HepG2 (cell line): ENCODE measurements around the gene LCAT. TPM values are rescaled to one million over a fixed set of nuclear protein-coding genes. Genes with fewer than 3 reads are reported as not detected.
A peak's percentile ranks its signal among the peaks of the same experiment; 100 is the strongest.

Experiments used
- ATF7 ChIP-seq, 2 experiments: fragments of 450-650 bp in 1 of 2; sonication (generic) in 1 of 2; formaldehyde crosslinking in 1 of 2; IDR thresholded peaks; 2 replicates each; pipeline versions ENCODE4 v1.4.0 to v1.6.1; 2016 to 2020; ENCODE audit warnings: antibody characterized with exemption in 1 of 2, mild to moderate bottlenecking in 1 of 2, missing genetic modification reagents in 1 of 2
- ATM ChIP-seq: fragments of 450-650 bp; IDR thresholded peaks from 2 replicates; pipeline ENCODE4 v1.7.1; 2017; ENCODE audit warnings: mild to moderate bottlenecking, borderline replicate concordance
- CHD4 ChIP-seq: fragments of 200-600 bp; sonication (generic); IDR thresholded peaks from 2 replicates; pipeline ENCODE4 v1.7.0; 2017; ENCODE audit warnings: mild to moderate bottlenecking, low read length, borderline replicate concordance
- HES4 ChIP-seq: sonication (generic); formaldehyde crosslinking; IDR thresholded peaks from 2 replicates; pipeline ENCODE4 v1.9.0; 2021; ENCODE audit warnings: mild to moderate bottlenecking, missing genetic modification reagents, borderline replicate concordance
- HIVEP1 ChIP-seq: sonication (generic); formaldehyde crosslinking; IDR thresholded peaks from 2 replicates; pipeline ENCODE4 v1.4.0; 2020; ENCODE audit warnings: mild to moderate bottlenecking, missing genetic modification reagents
- HNF1A ChIP-seq, 2 experiments: sonication (generic) in 1 of 2; formaldehyde crosslinking in 1 of 2; IDR thresholded peaks; 2 replicates each; pipeline versions ENCODE4 v1.4.0 to v1.6.1; 2016 to 2020; ENCODE audit warnings: borderline replicate concordance in 1 of 2, low read depth in 1 of 2, mild to moderate bottlenecking in 1 of 2, missing genetic modification reagents in 1 of 2
- HNF4G ChIP-seq, 2 experiments: sonication (generic) in 1 of 2; formaldehyde crosslinking in 1 of 2; IDR thresholded peaks; 2 replicates each; pipeline versions ENCODE4 v1.4.0 to v1.6.1; 2011 to 2020; ENCODE audit warnings: borderline replicate concordance in 2 of 2, low read depth in 2 of 2, mild to moderate bottlenecking in 2 of 2, low read length in 1 of 2, missing genetic modification reagents in 1 of 2, moderate library complexity in 1 of 2
- KMT2A ChIP-seq: sonication (generic); formaldehyde crosslinking; IDR thresholded peaks from 2 replicates; pipeline ENCODE4 v1.4.0; 2020; ENCODE audit warnings: missing genetic modification reagents
- MAFG ChIP-seq: sonication (generic); formaldehyde crosslinking; IDR thresholded peaks from 2 replicates; pipeline ENCODE4 v1.5.1; 2020; ENCODE audit warnings: mild to moderate bottlenecking, missing genetic modification reagents
- MBD4 ChIP-seq: IDR thresholded peaks from 2 replicates; pipeline ENCODE4 v1.6.1; 2012; ENCODE audit warnings: low read length, inconsistent platforms, borderline replicate concordance
- MIXL1 ChIP-seq: IDR thresholded peaks from 2 replicates; pipeline ENCODE4 v1.6.1; 2016
- MTF2 ChIP-seq: sonication (generic); formaldehyde crosslinking; IDR thresholded peaks from 2 replicates; pipeline ENCODE4 v1.5.0; 2020; ENCODE audit warnings: missing genetic modification reagents, borderline replicate concordance
- PAWR ChIP-seq: sonication (generic); formaldehyde crosslinking; IDR thresholded peaks from 2 replicates; pipeline ENCODE4 v1.4.0; 2020; ENCODE audit warnings: missing genetic modification reagents, mild to moderate bottlenecking, borderline replicate concordance
- PCBP2 ChIP-seq: fragments of 200-400 bp; formaldehyde crosslinking; optimal IDR thresholded peaks from 2 replicates; pipeline ENCODE3; 2018; ENCODE audit warnings: low read length, low read depth; ENCODE audit not compliant: poor library complexity, severe bottlenecking
- RBM22 ChIP-seq: fragments of 200-400 bp; formaldehyde crosslinking; optimal IDR thresholded peaks from 2 replicates; pipeline ENCODE3; 2017; ENCODE audit warnings: mild to moderate bottlenecking, low read length, moderate library complexity
- SALL1 ChIP-seq: sonication (generic); formaldehyde crosslinking; IDR thresholded peaks from 2 replicates; pipeline ENCODE4 v1.8.0; 2022; ENCODE audit warnings: mild to moderate bottlenecking, missing genetic modification reagents
- TOE1 ChIP-seq: sonication (generic); formaldehyde crosslinking; IDR thresholded peaks from 2 replicates; pipeline ENCODE4 v1.4.0; 2020; ENCODE audit warnings: mild to moderate bottlenecking, missing genetic modification reagents
- ZIK1 ChIP-seq: sonication (generic); formaldehyde crosslinking; IDR thresholded peaks from 2 replicates; pipeline ENCODE4 v1.5.0; 2020; ENCODE audit warnings: mild to moderate bottlenecking, low read depth, missing genetic modification reagents, borderline replicate concordance
- ZNF20 ChIP-seq: sonication (generic); formaldehyde crosslinking; IDR thresholded peaks from 2 replicates; pipeline ENCODE4 v1.4.0; 2020; ENCODE audit warnings: mild to moderate bottlenecking, moderate library complexity, missing genetic modification reagents
- ZNF264 ChIP-seq: sonication (generic); formaldehyde crosslinking; IDR thresholded peaks from 2 replicates; pipeline ENCODE4 v1.4.0; 2020; ENCODE audit warnings: missing genetic modification reagents
- ZNF317 ChIP-seq: sonication (generic); formaldehyde crosslinking; IDR thresholded peaks from 2 replicates; pipeline ENCODE4 v1.5.0; 2020; ENCODE audit warnings: mild to moderate bottlenecking, missing genetic modification reagents
- ZNF614 ChIP-seq: IDR thresholded peaks from 2 replicates; pipeline ENCODE4 v1.6.1; 2018; ENCODE audit warnings: missing biosample characterization, missing genetic modification reagents, inconsistent platforms, borderline replicate concordance
- ZNF776 ChIP-seq: sonication (generic); formaldehyde crosslinking; IDR thresholded peaks from 2 replicates; pipeline ENCODE4 v1.4.0; 2020; ENCODE audit warnings: mild to moderate bottlenecking, missing genetic modification reagents
- polyA plus RNA-seq, 8 experiments: library from polyadenylated mRNA; depleted of rRNA in 3 of 8; stranded (reverse) in 7 of 8; unstranded in 1 of 8; fragments of >200 nt; fragmentation: Illumina TruSeq in 4 of 8; extraction: Trizol in 4 of 8; gene quantifications; 2 replicates each; pipeline versions ENCODE4 v1.2.1 to v1.2.3, GENCODE V29; 2011 to 2016; ENCODE audit warnings: low read depth in 4 of 8, missing spikeins in 1 of 8, mixed read lengths in 1 of 8; ENCODE audit not compliant: insufficient read depth in 1 of 8
- total RNA-seq, 5 experiments: library from RNA; depleted of rRNA; stranded (reverse); fragments of >200 nt; fragmentation: Illumina TruSeq; extraction: Trizol; gene quantifications; 2 replicates each; pipeline ENCODE4 v1.2.3, GENCODE V29; 2016; ENCODE audit warnings: low read depth in 1 of 5
- TF ChIP-seq, protein P1 (sequence below): sonication (generic); formaldehyde crosslinking; IDR thresholded peaks from 2 replicates; pipeline ENCODE4 v1.4.0; 2020; ENCODE audit warnings: missing genetic modification reagents, borderline replicate concordance

The LCAT gene
- total and polyA plus RNA-seq, 2 of the 13 experiments (the other 11 are each of a cell fraction or from before 2014, with no cell fraction given), result 36.1 to 38.9 TPM

- TF ChIP-seq, protein P1, sequence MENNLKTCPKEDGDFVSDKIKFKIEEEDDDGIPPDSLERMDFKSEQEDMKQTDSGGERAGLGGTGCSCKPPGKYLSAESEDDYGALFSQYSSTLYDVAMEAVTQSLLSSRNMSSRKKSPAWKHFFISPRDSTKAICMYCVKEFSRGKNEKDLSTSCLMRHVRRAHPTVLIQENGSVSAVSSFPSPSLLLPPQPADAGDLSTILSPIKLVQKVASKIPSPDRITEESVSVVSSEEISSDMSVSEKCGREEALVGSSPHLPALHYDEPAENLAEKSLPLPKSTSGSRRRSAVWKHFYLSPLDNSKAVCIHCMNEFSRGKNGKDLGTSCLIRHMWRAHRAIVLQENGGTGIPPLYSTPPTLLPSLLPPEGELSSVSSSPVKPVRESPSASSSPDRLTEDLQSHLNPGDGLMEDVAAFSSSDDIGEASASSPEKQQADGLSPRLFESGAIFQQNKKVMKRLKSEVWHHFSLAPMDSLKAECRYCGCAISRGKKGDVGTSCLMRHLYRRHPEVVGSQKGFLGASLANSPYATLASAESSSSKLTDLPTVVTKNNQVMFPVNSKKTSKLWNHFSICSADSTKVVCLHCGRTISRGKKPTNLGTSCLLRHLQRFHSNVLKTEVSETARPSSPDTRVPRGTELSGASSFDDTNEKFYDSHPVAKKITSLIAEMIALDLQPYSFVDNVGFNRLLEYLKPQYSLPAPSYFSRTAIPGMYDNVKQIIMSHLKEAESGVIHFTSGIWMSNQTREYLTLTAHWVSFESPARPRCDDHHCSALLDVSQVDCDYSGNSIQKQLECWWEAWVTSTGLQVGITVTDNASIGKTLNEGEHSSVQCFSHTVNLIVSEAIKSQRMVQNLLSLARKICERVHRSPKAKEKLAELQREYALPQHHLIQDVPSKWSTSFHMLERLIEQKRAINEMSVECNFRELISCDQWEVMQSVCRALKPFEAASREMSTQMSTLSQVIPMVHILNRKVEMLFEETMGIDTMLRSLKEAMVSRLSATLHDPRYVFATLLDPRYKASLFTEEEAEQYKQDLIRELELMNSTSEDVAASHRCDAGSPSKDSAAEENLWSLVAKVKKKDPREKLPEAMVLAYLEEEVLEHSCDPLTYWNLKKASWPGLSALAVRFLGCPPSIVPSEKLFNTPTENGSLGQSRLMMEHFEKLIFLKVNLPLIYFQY (CRISPR knock-in tag), result no peak
- TF ChIP-seq KMT2A (CRISPR knock-in tag) (no peak), PAWR (no peak), MAFG (CRISPR knock-in tag) (no peak), ZNF317 (CRISPR knock-in tag) (peak; percentile 30; the same call in 1 of the 2 replicates), PCBP2 (no peak), HES4 (no peak), CHD4 (no peak), MTF2 (CRISPR knock-in tag) (no peak), HNF1A (IDR thresholded peaks at IDR 0.05; ENCODE audit: low read depth) (no peak), HNF1A (CRISPR knock-in tag; IDR thresholded peaks at IDR 0.05; ENCODE audit: borderline replicate concordance) (no peak), ZNF20 (no peak), ATF7 (IDR thresholded peaks at IDR 0.05) (no peak), ATF7 (CRISPR knock-in tag; IDR thresholded peaks at IDR 0.05) (no peak), ZNF264 (no peak), TOE1 (no peak), RBM22 (no peak), HIVEP1 (CRISPR knock-in tag) (no peak), MIXL1 (CRISPR knock-in tag) (no peak), ZIK1 (CRISPR knock-in tag) (peak; percentile 73; the same call in 1 of the 2 replicates), ATM (no peak), SALL1 (peak; percentile 52), ZNF776 (no peak), HNF4G (IDR thresholded peaks at IDR 0.05; ENCODE audit: borderline replicate concordance, low read depth, low read length) (no peak), HNF4G (CRISPR knock-in tag; IDR thresholded peaks at IDR 0.05; ENCODE audit: borderline replicate concordance, low read depth) (no peak), ZNF614 (CRISPR knock-in tag) (no peak; the same call in 1 of the 2 replicates), MBD4 (no peak)
Observed at GRCh38 chr16:67942200-67942509, 1.8 kb downstream of the LCAT start (continued).
